ENCODE measurements around the gene PRMT3.
A peak's percentile ranks its signal among the peaks of the same experiment; 100 is the strongest.
"Not testable (repeated sequence)": the region's sequence is repeated elsewhere in the genome, so short reads cannot be mapped to it uniquely, and the experiment has no call there.

The PRMT3 gene

GRCh38 chr11:20373147-20373546, 14.4 kb upstream of the PRMT3 start:
- no peak overlapping the region for H3K4me3 ChIP-seq (ENCODE audit: low read depth, low read length)
- DNase-seq (ENCODE audit: low read depth) = no peak

- DNase-seq (ENCODE audit: low read depth) = no peak
- no peak overlapping the region for H3K4me3 ChIP-seq (ENCODE audit: low read depth, low read length)
These were observed 13.8 kb upstream of the PRMT3 start for GRCh38 chr11:20373568-20374209.

GRCh38 chr11:20374741-20375300, 12.7 kb upstream of the PRMT3 start:
- no peak overlapping the region for H3K4me3 ChIP-seq (ENCODE audit: low read depth, low read length)
- DNase-seq (ENCODE audit: low read depth) = no peak

- no peak overlapping the region for H3K4me3 ChIP-seq (ENCODE audit: low read depth, low read length)
- no peak for DNase-seq (ENCODE audit: low read depth)
These were observed 11.3 kb upstream of the PRMT3 start for GRCh38 chr11:20376162-20376730.

- DNase-seq (ENCODE audit: low read depth); H3K4me3 ChIP-seq (ENCODE audit: low read depth, low read length): not testable (repeated sequence)
These were observed 1.5 kb upstream of the PRMT3 start for GRCh38 chr11:20385996-20386395.

GRCh38 chr11:20388096-20389055, 860 bp downstream of the PRMT3 start:
- DNase-seq (ENCODE audit: low read depth) = no peak

GRCh38 chr11:20397281-20397680, 9.8 kb downstream of the PRMT3 start:
- H3K4me3 ChIP-seq (ENCODE audit: low read depth, low read length) = no peak overlapping the region
- DNase-seq (ENCODE audit: low read depth) = peak; percentile 17

More at GRCh38 chr11:20388096-20389055, 860 bp downstream of the PRMT3 start:
- peak overlapping the region; percentile 83 for H3K4me3 ChIP-seq (ENCODE audit: low read depth, low read length)

- no peak for DNase-seq (ENCODE audit: low read depth)
- no peak overlapping the region for H3K4me3 ChIP-seq (ENCODE audit: low read depth, low read length)
These were observed 12.0 kb downstream of the PRMT3 start for GRCh38 chr11:20399498-20399897.

GRCh38 chr11:20403059-20403458, 15.5 kb downstream of the PRMT3 start:
- H3K4me3 ChIP-seq (ENCODE audit: low read depth, low read length) = no peak overlapping the region
- DNase-seq (ENCODE audit: low read depth) = no peak

- no peak for DNase-seq (ENCODE audit: low read depth)
These were observed 19.0 kb downstream of the PRMT3 start for GRCh38 chr11:20406484-20406883.

GRCh38 chr11:20407344-20407743, 19.8 kb downstream of the PRMT3 start:
- no peak overlapping the region for H3K4me3 ChIP-seq (ENCODE audit: low read depth, low read length)

More at GRCh38 chr11:20406484-20406883, 19.0 kb downstream of the PRMT3 start:
- no peak overlapping the region for H3K4me3 ChIP-seq (ENCODE audit: low read depth, low read length)

GRCh38 chr11:20415432-20415831, 27.9 kb downstream of the PRMT3 start:
- DNase-seq (ENCODE audit: low read depth) = no peak
- H3K4me3 ChIP-seq (ENCODE audit: low read depth, low read length) = no peak overlapping the region

More at GRCh38 chr11:20407344-20407743, 19.8 kb downstream of the PRMT3 start:
- no peak for DNase-seq (ENCODE audit: low read depth)

GRCh38 chr11:20417771-20418170, 30.3 kb downstream of the PRMT3 start:
- H3K4me3 ChIP-seq (ENCODE audit: low read depth, low read length) = no peak overlapping the region
- no peak for DNase-seq (ENCODE audit: low read depth)

- no peak overlapping the region for H3K4me3 ChIP-seq (ENCODE audit: low read depth, low read length)
- no peak for DNase-seq (ENCODE audit: low read depth)
These were observed 34.4 kb downstream of the PRMT3 start for GRCh38 chr11:20421946-20422345.

GRCh38 chr11:20429216-20429615, 41.7 kb downstream of the PRMT3 start:
- no peak for DNase-seq (ENCODE audit: low read depth)
- no peak overlapping the region for H3K4me3 ChIP-seq (ENCODE audit: low read depth, low read length)

GRCh38 chr11:20438637-20439036, 51.1 kb downstream of the PRMT3 start:
- no peak overlapping the region for H3K4me3 ChIP-seq (ENCODE audit: low read depth, low read length)
- no peak for DNase-seq (ENCODE audit: low read depth)

GRCh38 chr11:20443596-20443995, 56.1 kb downstream of the PRMT3 start:
- no peak overlapping the region for H3K4me3 ChIP-seq (ENCODE audit: low read depth, low read length)
- DNase-seq (ENCODE audit: low read depth) = no peak

GRCh38 chr11:20444535-20444934, 57.0 kb downstream of the PRMT3 start:
- no peak for DNase-seq (ENCODE audit: low read depth)
- no peak overlapping the region for H3K4me3 ChIP-seq (ENCODE audit: low read depth, low read length)

- DNase-seq (ENCODE audit: low read depth) = no peak
- H3K4me3 ChIP-seq (ENCODE audit: low read depth, low read length) = no peak overlapping the region
These were observed 61.3 kb downstream of the PRMT3 start for GRCh38 chr11:20448834-20449233.

GRCh38 chr11:20450829-20451228, 63.3 kb downstream of the PRMT3 start:
- no peak for DNase-seq (ENCODE audit: low read depth)
- no peak overlapping the region for H3K4me3 ChIP-seq (ENCODE audit: low read depth, low read length)
